Stromal cell of bone marrow (primary cell): ENCODE data around the gene PRKCE.

Experiments used
- DNase-seq: peaks from one replicate; pipeline ENCODE4 v3.0.0-alpha.2; 2012; ENCODE audit warnings: low read depth

The PRKCE gene

GRCh38 chr2:46014911-46015654, 363.6 kb downstream of the PRKCE start:
- peak; percentile 33 for DNase-seq

- no peak for DNase-seq
Measured at GRCh38 chr2:46015671-46016070, 364.2 kb downstream of the PRKCE start.

GRCh38 chr2:46016091-46016490, 364.6 kb downstream of the PRKCE start:
- DNase-seq, result no peak

GRCh38 chr2:46018773-46019591, 367.5 kb downstream of the PRKCE start:
- DNase-seq, result no peak

GRCh38 chr2:46020416-46020815, 368.9 kb downstream of the PRKCE start:
- no peak for DNase-seq

- DNase-seq, result no peak
Measured at GRCh38 chr2:46023165-46023854, 371.8 kb downstream of the PRKCE start.

- DNase-seq, result no peak
Measured at GRCh38 chr2:46024146-46024779, 372.8 kb downstream of the PRKCE start.

- no peak for DNase-seq
Measured at GRCh38 chr2:46025081-46025480, 373.6 kb downstream of the PRKCE start.

- no peak for DNase-seq
Measured at GRCh38 chr2:46025676-46026075, 374.2 kb downstream of the PRKCE start.

- DNase-seq, result no peak
Measured at GRCh38 chr2:46026431-46026830, 375.0 kb downstream of the PRKCE start.

GRCh38 chr2:46029332-46029811, 377.9 kb downstream of the PRKCE start:
- peak; percentile 23 for DNase-seq

GRCh38 chr2:46030330-46030729, 378.9 kb downstream of the PRKCE start:
- no peak for DNase-seq

GRCh38 chr2:46032161-46032813, 380.8 kb downstream of the PRKCE start:
- peak; percentile 58 for DNase-seq

- DNase-seq, result no peak
Measured at GRCh38 chr2:46032996-46033395, 381.5 kb downstream of the PRKCE start.

- DNase-seq, result no peak
Measured at GRCh38 chr2:46034535-46034934, 383.1 kb downstream of the PRKCE start.

- peak; percentile 96 for DNase-seq
Measured at GRCh38 chr2:46036929-46037328, 385.5 kb downstream of the PRKCE start.

GRCh38 chr2:46039543-46040303, 388.2 kb downstream of the PRKCE start:
- DNase-seq, result no peak

GRCh38 chr2:46040563-46041155, 389.2 kb downstream of the PRKCE start:
- no peak for DNase-seq

- DNase-seq, result no peak
Measured at GRCh38 chr2:46041434-46041833, 390.0 kb downstream of the PRKCE start.

GRCh38 chr2:46042207-46042637, 390.7 kb downstream of the PRKCE start:
- no peak for DNase-seq
